Testis (tissue), 3 donors: ENCODE data around the gene MRPL51. TPM values are rescaled to one million over a fixed set of nuclear protein-coding genes. Genes with fewer than 3 reads are reported as not detected.
"Not testable (repeated sequence)": the region's sequence is repeated elsewhere in the genome, so short reads cannot be mapped to it uniquely, and the experiment has no call there.

Experiments used
- DNase-seq: peaks from one replicate; pipeline ENCODE4 v3.0.0-alpha.2; 2019
- H3K27ac ChIP-seq, 2 donors: fragments of 200-600 bp; sonication (generic); one replicate each; pipeline ENCODE4 v1.5.1; 2019
- H3K27me3 ChIP-seq: fragments of 200-600 bp; sonication (generic); one replicate; pipeline ENCODE4 v1.5.1; 2019
- H3K36me3 ChIP-seq: fragments of 200-600 bp; sonication (generic); one replicate; pipeline ENCODE4 v1.5.1; 2017; ENCODE audit warnings: low read depth; ENCODE audit errors: missing control alignments
- H3K4me1 ChIP-seq: fragments of 200-600 bp; sonication (generic); one replicate; pipeline ENCODE4 v1.5.1; 2019
- H3K4me3 ChIP-seq, 2 donors: fragments of 200-600 bp; sonication (generic); one replicate each; pipeline ENCODE4 v1.5.1; 2017 to 2019
- H3K9me3 ChIP-seq: fragments of 200-600 bp; sonication (generic); one replicate; pipeline ENCODE4 v1.5.1; 2017
- CTCF ChIP-seq, 3 experiments: fragments of 450-650 bp in 2 of 3; fragments of 200-600 bp in 1 of 3; sonication (generic) in 1 of 3; IDR thresholded peaks; one replicate each; pipeline ENCODE4 v1.5.1; 2016 to 2019; ENCODE audit warnings: antibody characterized with exemption in 3 of 3, mild to moderate bottlenecking in 2 of 3, moderate library complexity in 1 of 3
- POLR2A ChIP-seq: fragments of 450-650 bp; IDR thresholded peaks from one replicate; pipeline ENCODE4 v1.6.1; 2017; ENCODE audit warnings: antibody characterized with exemption, mild to moderate bottlenecking, moderate library complexity
- WGBS, 2 donors: methylation state at CpG; one replicate each; pipeline ENCODE4 v1.1.5; 2018; 5-methylcytosine and 5-hydroxymethylcytosine counted together
- intact Hi-C: fragments of 100-400 bp; cut with DNase I; formaldehyde crosslinking; loops from one replicate; pipeline ENCODE4 v1.15.1; 2023; ENCODE audit warnings: low total_unique reads
- polyA plus RNA-seq: library from polyadenylated mRNA; stranded (reverse); fragments of 350-450 nt; fragmentation: Illumina TruSeq; extraction: RNeasy Lipid Tissue Mini Kit (QIAGEN cat#74804); gene quantifications from one replicate; pipeline ENCODE4 v1.2.3, GENCODE V29; 2014; ENCODE audit warnings: low read depth, low replicate concordance; ENCODE audit not compliant: insufficient read depth
- total RNA-seq, 2 donors: library from RNA; depleted of rRNA; stranded (reverse); fragments of >200 nt; gene quantifications; one replicate each; pipeline ENCODE4 v1.2.3, GENCODE V29; 2016

The MRPL51 gene
- total and polyA plus RNA-seq, 3 donors from 2014 or later = 106 to 343 (median 135) TPM

- no peak overlapping the region for H3K27ac ChIP-seq
- intact Hi-C loops = no loop called here
- H3K36me3 ChIP-seq = no peaks in the 10 kb centered on the region
Measured at GRCh38 chr12:6494968-6495367, 1.9 kb upstream of the MRPL51 start.

GRCh38 chr12:6494258-6494743 is 1.2 kb upstream of the MRPL51 start:
- Histone ChIP-seq H3K4me3 (peak overlapping the region; percentile 72 to 86), H3K27ac (peak overlapping the region in 1 of 2 donors; percentile 99), H3K9me3 (no peaks in the 10 kb centered on the region), H3K27me3 (no peaks in the 10 kb centered on the region), H3K36me3 (no peaks in the 10 kb centered on the region), H3K4me1 (peaks cover 7% of the 10 kb centered on the region)
- intact Hi-C loops = no loop called here
- DNase-seq = no peak
- TF ChIP-seq POLR2A (no peak), CTCF (IDR thresholded peaks at IDR 0.05) (no peak)
- WGBS, 2 donors = 1 to 2% methylated on average over 14 of the region's 14 CpGs

More at GRCh38 chr12:6494968-6495367, 1.9 kb upstream of the MRPL51 start:
- DNase-seq = no peak
- WGBS, 2 donors = 47 to 77% methylated on average over 1 of the region's 1 CpG
- Histone ChIP-seq H3K9me3 (no peaks in the 10 kb centered on the region), H3K4me1 (peaks cover 7% of the 10 kb centered on the region), H3K4me3 (peak overlapping the region in 1 of 2 donors; percentile 72), H3K27me3 (no peaks in the 10 kb centered on the region)
- no peak for TF ChIP-seq CTCF (IDR thresholded peaks at IDR 0.05)
- TF ChIP-seq POLR2A = no peak

GRCh38 chr12:6493497-6494257 is 615 bp upstream of the MRPL51 start, which contains the start of gene NCAPD2:
TSS of gene NCAPD2 (plus strand) at chr12:6494102. CDS start at chr12:6495099, 997 bp downstream.
- no peaks in the 10 kb centered on the region for H3K9me3 ChIP-seq
- DNase-seq = peak; percentile 98
- H3K4me1 ChIP-seq = peaks cover 7% of the 10 kb centered on the region
- peak within 1 kb of the TSS; percentile 72 to 86 for H3K4me3 ChIP-seq
- H3K27ac ChIP-seq = peak within 1 kb of the TSS; percentile 82 to 99
- H3K27me3 ChIP-seq = no peaks in the 10 kb centered on the region
- WGBS, 2 donors = 0 to 1% methylated on average over 16 to 46 of the region's 49 CpGs
- intact Hi-C loops = no loop called here
- no peaks in the 10 kb centered on the region for H3K36me3 ChIP-seq
- TF ChIP-seq POLR2A (no peak), CTCF (IDR thresholded peaks at IDR 0.05) (peak; percentile 23 to 67 (median 60))

GRCh38 chr12:6490673-6491072 is 2.4 kb downstream of the MRPL51 start:
- WGBS, 2 donors = 90 to 93% methylated on average over 1 of the region's 1 CpG
- H3K36me3 ChIP-seq, intact Hi-C loops, H3K9me3 ChIP-seq, H3K4me1 ChIP-seq, H3K4me3 ChIP-seq, H3K27ac ChIP-seq, H3K27me3 ChIP-seq, DNase-seq: not testable (repeated sequence)

- DNase-seq = no peak
- H3K36me3 ChIP-seq = no peaks in the 10 kb centered on the region
- intact Hi-C loops = no loop called here
- no peaks in the 10 kb centered on the region for H3K27me3 ChIP-seq
- H3K27ac ChIP-seq = no peak overlapping the region
- peaks cover 2% of the 10 kb centered on the region for H3K4me1 ChIP-seq
- no peak for TF ChIP-seq POLR2A
- no peak for TF ChIP-seq CTCF (IDR thresholded peaks at IDR 0.05)
- H3K4me3 ChIP-seq = no peak overlapping the region
- WGBS, 2 donors = 67 to 72% methylated on average over 4 of the region's 4 CpGs
- H3K9me3 ChIP-seq = no peaks in the 10 kb centered on the region
Measured at GRCh38 chr12:6489449-6489848, 3.6 kb downstream of the MRPL51 start.
